HepG2 (cell line): Measurements from ENCODE around the gene ZFP14. TPM values are rescaled to one million over a fixed set of nuclear protein-coding genes. Genes with fewer than 3 reads are reported as not detected.
A peak's percentile ranks its signal among the peaks of the same experiment; 100 is the strongest.

ENCODE experiments used
- E2F1 ChIP-seq: sonication (generic); formaldehyde crosslinking; IDR thresholded peaks from 2 replicates; pipeline ENCODE4 v1.5.0; 2020; ENCODE audit warnings: missing genetic modification reagents
- HCFC1 ChIP-seq: fragments of 150-350 bp; IDR thresholded peaks from 2 replicates; pipeline ENCODE4 v1.6.1; 2014; ENCODE audit warnings: low read depth, low read length
- HDAC2 ChIP-seq: sonication (generic); formaldehyde crosslinking; IDR thresholded peaks from 2 replicates; pipeline ENCODE4 v1.4.0; 2020; ENCODE audit warnings: missing genetic modification reagents
- MED13 ChIP-seq: sonication (generic); formaldehyde crosslinking; IDR thresholded peaks from 2 replicates; pipeline ENCODE4 v1.5.0; 2020; ENCODE audit warnings: missing genetic modification reagents
- NCOA2 ChIP-seq: sonication (generic); formaldehyde crosslinking; IDR thresholded peaks from 2 replicates; pipeline ENCODE4 v1.8.0; 2022; ENCODE audit warnings: inconsistent platforms
- NCOA5 ChIP-seq: sonication (generic); formaldehyde crosslinking; IDR thresholded peaks from 2 replicates; pipeline ENCODE4 v1.4.0; 2020; ENCODE audit warnings: missing genetic modification reagents
- RCOR2 ChIP-seq: IDR thresholded peaks from 2 replicates; pipeline ENCODE4 v1.6.1; 2016; ENCODE audit warnings: missing biosample characterization, missing genetic modification reagents
- ZNF451 ChIP-seq: sonication (generic); formaldehyde crosslinking; IDR thresholded peaks from 2 replicates; pipeline ENCODE4 v1.5.0; 2020; ENCODE audit warnings: mild to moderate bottlenecking, missing genetic modification reagents
- ZNF7 ChIP-seq: IDR thresholded peaks from 2 replicates; pipeline ENCODE4 v1.6.1; 2016; ENCODE audit warnings: missing biosample characterization, missing genetic modification reagents
- ZNF75D ChIP-seq: sonication (generic); formaldehyde crosslinking; IDR thresholded peaks from 2 replicates; pipeline ENCODE4 v1.8.1; 2023; ENCODE audit warnings: missing genetic modification reagents, mild to moderate bottlenecking, borderline replicate concordance
- ZNF776 ChIP-seq: sonication (generic); formaldehyde crosslinking; IDR thresholded peaks from 2 replicates; pipeline ENCODE4 v1.4.0; 2020; ENCODE audit warnings: mild to moderate bottlenecking, missing genetic modification reagents
- ZSCAN21 ChIP-seq: sonication (generic); formaldehyde crosslinking; IDR thresholded peaks from 2 replicates; pipeline ENCODE4 v1.8.0; 2022; ENCODE audit warnings: mild to moderate bottlenecking, missing genetic modification reagents, moderate library complexity, borderline replicate concordance
- polyA plus RNA-seq, 8 experiments: library from polyadenylated mRNA; depleted of rRNA in 3 of 8; stranded (reverse) in 7 of 8; unstranded in 1 of 8; fragments of >200 nt; fragmentation: Illumina TruSeq in 4 of 8; extraction: Trizol in 4 of 8; gene quantifications; 2 replicates each; pipeline versions ENCODE4 v1.2.1 to v1.2.3, GENCODE V29; 2011 to 2016; ENCODE audit warnings: low read depth in 4 of 8, missing spikeins in 1 of 8, mixed read lengths in 1 of 8; ENCODE audit not compliant: insufficient read depth in 1 of 8
- total RNA-seq, 5 experiments: library from RNA; depleted of rRNA; stranded (reverse); fragments of >200 nt; fragmentation: Illumina TruSeq; extraction: Trizol; gene quantifications; 2 replicates each; pipeline ENCODE4 v1.2.3, GENCODE V29; 2016; ENCODE audit warnings: low read depth in 1 of 5
- TF ChIP-seq, protein P1 (sequence below): IDR thresholded peaks from 2 replicates; pipeline ENCODE4 v1.6.1; 2016; ENCODE audit warnings: low read depth, borderline replicate concordance
- TF ChIP-seq, protein P2 (sequence below): IDR thresholded peaks from 2 replicates; pipeline ENCODE4 v1.6.1; 2016; ENCODE audit warnings: missing compliant biosample characterization, missing genetic modification reagents, borderline replicate concordance
- TF ChIP-seq, protein P3 (sequence below): sonication (generic); formaldehyde crosslinking; IDR thresholded peaks from 2 replicates; pipeline ENCODE4 v1.8.0; 2022; ENCODE audit warnings: missing genetic modification reagents, low read depth, mild to moderate bottlenecking, borderline replicate concordance
- TF ChIP-seq, protein P4 (sequence below): sonication (generic); formaldehyde crosslinking; IDR thresholded peaks from 2 replicates; pipeline ENCODE4 v1.4.0; 2020; ENCODE audit warnings: missing genetic modification reagents

The ZFP14 gene
- total and polyA plus RNA-seq, 2 of the 13 experiments (the other 11 are each of a cell fraction or from before 2014, with no cell fraction given): 2.0 to 5.0 TPM

DNA sequence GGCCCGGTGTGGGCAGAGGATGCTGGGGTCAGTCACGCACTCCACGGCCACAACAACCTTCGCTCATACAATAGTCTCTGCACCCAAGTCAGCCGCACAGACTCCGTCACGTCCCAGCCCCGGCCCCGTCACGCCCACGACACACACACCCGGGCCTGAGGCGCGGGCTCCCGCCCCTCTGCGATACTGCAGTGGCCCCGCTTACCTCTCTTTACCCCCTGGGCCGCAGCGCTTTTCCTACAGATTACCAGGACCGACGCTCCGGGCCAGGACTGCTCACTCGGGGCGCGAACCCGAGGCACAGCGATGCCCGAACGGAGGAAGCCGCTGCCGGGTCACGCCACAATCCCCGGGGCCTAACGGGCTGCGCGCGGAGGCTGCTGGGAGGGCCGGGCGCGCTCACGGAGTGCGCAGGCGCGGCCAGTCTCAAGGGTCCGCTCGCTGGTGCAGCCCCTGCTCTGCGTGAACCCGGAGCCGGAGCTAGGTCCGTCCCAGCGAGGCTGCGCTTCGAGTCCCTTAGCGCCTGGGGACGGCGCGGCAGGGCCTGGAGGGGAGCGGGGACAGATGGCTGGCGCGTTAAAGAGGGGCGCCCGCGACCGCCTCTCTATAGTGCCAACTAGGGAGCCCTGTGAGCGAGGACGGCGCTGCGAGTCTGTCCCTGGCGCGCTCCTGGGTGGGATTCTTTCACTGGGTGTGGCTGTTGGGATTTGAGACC is 39.4 kb upstream of the ZFP14 start, which contains the start of gene ZFP82 (continued):
- TF ChIP-seq, protein P1, sequence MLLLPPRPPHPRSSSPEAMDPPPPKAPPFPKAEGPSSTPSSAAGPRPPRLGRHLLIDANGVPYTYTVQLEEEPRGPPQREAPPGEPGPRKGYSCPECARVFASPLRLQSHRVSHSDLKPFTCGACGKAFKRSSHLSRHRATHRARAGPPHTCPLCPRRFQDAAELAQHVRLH: no peak
- TF ChIP-seq ZNF7 (CRISPR knock-in tag): no peak
- no peak; the same call in 1 of the 2 replicates for TF ChIP-seq NCOA2 (CRISPR knock-in tag)
- TF ChIP-seq, protein P2, sequence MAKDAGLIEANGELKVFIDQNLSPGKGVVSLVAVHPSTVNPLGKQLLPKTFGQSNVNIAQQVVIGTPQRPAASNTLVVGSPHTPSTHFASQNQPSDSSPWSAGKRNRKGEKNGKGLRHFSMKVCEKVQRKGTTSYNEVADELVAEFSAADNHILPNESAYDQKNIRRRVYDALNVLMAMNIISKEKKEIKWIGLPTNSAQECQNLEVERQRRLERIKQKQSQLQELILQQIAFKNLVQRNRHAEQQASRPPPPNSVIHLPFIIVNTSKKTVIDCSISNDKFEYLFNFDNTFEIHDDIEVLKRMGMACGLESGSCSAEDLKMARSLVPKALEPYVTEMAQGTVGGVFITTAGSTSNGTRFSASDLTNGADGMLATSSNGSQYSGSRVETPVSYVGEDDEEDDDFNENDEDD: peak; percentile 57; the same call in 1 of the 2 replicates
- no peak for TF ChIP-seq NCOA5 (CRISPR knock-in tag)
- TF ChIP-seq, protein P3, sequence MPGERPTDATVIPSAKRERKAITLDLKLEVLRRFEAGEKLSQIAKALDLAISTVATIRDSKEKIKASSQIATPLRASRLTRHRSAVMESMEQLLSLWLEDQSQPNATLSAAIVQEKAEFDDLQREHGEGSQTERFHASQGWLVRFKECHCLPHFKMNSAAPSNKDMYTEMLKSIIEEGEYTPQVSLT (CRISPR knock-in tag): no peak
- TF ChIP-seq ZNF776 (CRISPR knock-in tag): 0 out of 2 replicates have a peak, but pooled peaks have one; percentile 27
- TF ChIP-seq HDAC2 (CRISPR knock-in tag): no peak
- TF ChIP-seq E2F1: no peak
- TF ChIP-seq ZSCAN21 (CRISPR knock-in tag): no peak
- TF ChIP-seq ZNF75D (CRISPR knock-in tag): no peak
- TF ChIP-seq HCFC1: no peak
- no peak for TF ChIP-seq RCOR2 (CRISPR knock-in tag)
- TF ChIP-seq, protein P4, sequence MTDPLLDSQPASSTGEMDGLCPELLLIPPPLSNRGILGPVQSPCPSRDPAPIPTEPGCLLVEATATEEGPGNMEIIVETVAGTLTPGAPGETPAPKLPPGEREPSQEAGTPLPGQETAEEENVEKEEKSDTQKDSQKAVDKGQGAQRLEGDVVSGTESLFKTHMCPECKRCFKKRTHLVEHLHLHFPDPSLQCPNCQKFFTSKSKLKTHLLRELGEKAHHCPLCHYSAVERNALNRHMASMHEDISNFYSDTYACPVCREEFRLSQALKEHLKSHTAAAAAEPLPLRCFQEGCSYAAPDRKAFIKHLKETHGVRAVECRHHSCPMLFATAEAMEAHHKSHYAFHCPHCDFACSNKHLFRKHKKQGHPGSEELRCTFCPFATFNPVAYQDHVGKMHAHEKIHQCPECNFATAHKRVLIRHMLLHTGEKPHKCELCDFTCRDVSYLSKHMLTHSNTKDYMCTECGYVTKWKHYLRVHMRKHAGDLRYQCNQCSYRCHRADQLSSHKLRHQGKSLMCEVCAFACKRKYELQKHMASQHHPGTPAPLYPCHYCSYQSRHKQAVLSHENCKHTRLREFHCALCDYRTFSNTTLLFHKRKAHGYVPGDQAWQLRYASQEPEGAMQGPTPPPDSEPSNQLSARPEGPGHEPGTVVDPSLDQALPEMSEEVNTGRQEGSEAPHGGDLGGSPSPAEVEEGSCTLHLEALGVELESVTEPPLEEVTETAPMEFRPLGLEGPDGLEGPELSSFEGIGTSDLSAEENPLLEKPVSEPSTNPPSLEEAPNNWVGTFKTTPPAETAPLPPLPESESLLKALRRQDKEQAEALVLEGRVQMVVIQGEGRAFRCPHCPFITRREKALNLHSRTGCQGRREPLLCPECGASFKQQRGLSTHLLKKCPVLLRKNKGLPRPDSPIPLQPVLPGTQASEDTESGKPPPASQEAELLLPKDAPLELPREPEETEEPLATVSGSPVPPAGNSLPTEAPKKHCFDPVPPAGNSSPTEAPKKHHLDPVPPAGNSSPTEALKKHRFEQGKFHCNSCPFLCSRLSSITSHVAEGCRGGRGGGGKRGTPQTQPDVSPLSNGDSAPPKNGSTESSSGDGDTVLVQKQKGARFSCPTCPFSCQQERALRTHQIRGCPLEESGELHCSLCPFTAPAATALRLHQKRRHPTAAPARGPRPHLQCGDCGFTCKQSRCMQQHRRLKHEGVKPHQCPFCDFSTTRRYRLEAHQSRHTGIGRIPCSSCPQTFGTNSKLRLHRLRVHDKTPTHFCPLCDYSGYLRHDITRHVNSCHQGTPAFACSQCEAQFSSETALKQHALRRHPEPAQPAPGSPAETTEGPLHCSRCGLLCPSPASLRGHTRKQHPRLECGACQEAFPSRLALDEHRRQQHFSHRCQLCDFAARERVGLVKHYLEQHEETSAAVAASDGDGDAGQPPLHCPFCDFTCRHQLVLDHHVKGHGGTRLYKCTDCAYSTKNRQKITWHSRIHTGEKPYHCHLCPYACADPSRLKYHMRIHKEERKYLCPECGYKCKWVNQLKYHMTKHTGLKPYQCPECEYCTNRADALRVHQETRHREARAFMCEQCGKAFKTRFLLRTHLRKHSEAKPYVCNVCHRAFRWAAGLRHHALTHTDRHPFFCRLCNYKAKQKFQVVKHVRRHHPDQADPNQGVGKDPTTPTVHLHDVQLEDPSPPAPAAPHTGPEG: 0 out of 2 replicates have a peak, but pooled peaks have one; percentile 13
- no peak for TF ChIP-seq MED13 (CRISPR knock-in tag)
- no peak for TF ChIP-seq ZNF451
